ENCODE data around the gene RBM33.

- TF ChIP-seq CTCF (IDR thresholded peaks at IDR 0.05) (no peak), JUN (IDR thresholded peaks at IDR 0.05) (no peak), POLR2A (IDR thresholded peaks at IDR 0.05; ENCODE audit: low read length) (no peak), EP300 (IDR thresholded peaks at IDR 0.05) (no peak), RFX5 (IDR thresholded peaks at IDR 0.05) (no peak), REST (IDR thresholded peaks at IDR 0.05) (no peak), MAFK (IDR thresholded peaks at IDR 0.05; ENCODE audit: partially characterized antibody) (no peak), MAX (IDR thresholded peaks at IDR 0.05) (no peak), POLR2AphosphoS2 (conservative IDR thresholded peaks at IDR 0.05; ENCODE audit: low read length) (no peak)
Measured at GRCh38 chr7:155818154-155818819, 173.8 kb downstream of the RBM33 start.

All from A549 (cell line).